ENCODE measurements around the gene CEP19.

Gene CEP19

GRCh38 chr3:196708467-196708866 is 3.6 kb downstream of the CEP19 start:
- no peak for DNase-seq (ENCODE audit: low read depth in 2 of 2)

GRCh38 chr3:196707566-196707965 is 4.5 kb downstream of the CEP19 start:
- DNase-seq (ENCODE audit: low read depth in 2 of 2), result no peak

DNA sequence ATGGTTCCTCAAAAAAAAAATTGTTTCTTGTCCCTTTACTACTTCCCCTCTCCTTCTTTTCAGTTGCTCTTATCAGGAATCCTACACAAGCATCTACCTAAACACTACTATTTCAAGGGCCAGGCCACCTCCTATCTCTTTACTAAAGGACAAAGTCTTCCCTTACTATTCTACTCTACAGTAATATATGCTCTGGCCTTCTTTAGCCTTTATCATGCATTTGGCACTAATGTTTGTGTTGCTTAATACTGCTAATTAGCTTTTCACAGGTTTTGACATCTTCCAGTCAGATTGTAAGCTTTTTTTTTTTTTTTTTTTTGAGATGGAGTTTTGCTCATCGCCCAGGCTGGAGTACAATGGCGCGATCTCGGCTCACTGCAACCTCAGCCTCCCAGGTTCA is 5.3 kb downstream of the CEP19 start:
- DNase-seq (ENCODE audit: low read depth in 2 of 2), result no peak

GRCh38 chr3:196706327-196706726 is 5.7 kb downstream of the CEP19 start:
- DNase-seq (ENCODE audit: low read depth in 2 of 2), result no peak

- DNase-seq (ENCODE audit: low read depth in 2 of 2), result no peak
Observed at GRCh38 chr3:196700801-196701200, 11.2 kb downstream of the CEP19 start.

- DNase-seq (ENCODE audit: low read depth in 2 of 2), result no peak
Observed at GRCh38 chr3:196699749-196700148, 12.3 kb downstream of the CEP19 start.

GRCh38 chr3:196697270-196697669 is 14.8 kb downstream of the CEP19 start:
- DNase-seq (ENCODE audit: low read depth in 2 of 2), result no peak

- no peak for DNase-seq (ENCODE audit: low read depth in 2 of 2)
Observed at GRCh38 chr3:196695849-196696226, 16.2 kb downstream of the CEP19 start.

DNA sequence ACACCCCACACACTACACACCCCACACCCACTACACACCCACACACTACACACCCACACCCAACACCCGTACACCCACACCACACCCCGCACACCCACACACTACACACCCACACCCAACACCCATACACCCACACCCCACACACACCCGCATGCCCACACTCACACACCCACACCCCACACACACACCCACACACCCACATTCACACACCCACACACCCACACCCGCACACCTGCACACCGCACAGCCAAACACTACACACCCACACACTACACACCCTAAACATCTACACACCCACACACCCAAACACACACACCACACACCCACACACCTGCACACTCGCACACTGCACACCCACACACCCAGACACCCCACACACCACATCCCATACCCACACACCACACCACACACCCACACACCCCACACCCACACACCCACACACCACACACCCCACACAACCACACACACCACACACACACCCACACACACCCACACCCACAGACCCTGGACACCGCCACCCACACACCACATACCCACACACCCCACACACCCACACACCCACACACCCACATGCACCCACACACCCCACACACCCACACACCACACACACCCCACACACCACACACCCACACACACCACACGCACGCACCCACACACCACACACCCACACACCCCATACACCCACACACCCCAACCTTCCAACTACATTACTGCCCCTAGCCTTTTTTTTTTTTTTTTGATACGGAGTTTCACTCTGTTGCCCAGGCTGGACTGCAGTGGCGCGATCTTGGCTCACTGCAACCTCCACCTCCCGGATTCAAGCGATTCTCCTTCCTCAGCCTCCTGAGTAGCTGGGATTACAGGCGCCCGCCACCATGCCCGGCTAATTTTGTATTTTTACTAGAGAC is 16.9 kb downstream of the CEP19 start:
- no peak for DNase-seq (ENCODE audit: low read depth in 2 of 2)

GRCh38 chr3:196694202-196694638 is 17.8 kb downstream of the CEP19 start:
- no peak for DNase-seq (ENCODE audit: low read depth in 2 of 2)

DNA sequence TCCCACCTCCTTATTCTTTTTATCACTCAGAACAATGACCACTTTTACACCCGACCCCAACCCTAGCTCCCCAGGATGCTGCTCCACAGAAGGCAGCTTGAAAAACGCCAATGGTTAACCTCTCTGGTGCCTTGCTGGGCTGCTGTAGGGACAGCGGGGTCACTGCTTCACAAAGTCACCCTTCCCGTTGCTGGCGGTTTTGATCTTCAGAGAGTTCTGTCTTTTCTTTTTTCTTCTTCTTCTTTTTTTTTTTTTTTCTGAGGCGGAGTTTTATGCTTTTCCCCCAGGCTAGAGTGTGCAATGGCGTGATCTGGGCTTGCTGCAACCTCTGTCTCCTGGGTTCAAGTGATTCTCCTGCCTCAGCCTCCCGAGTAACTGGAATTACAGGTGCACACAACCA is 20.7 kb downstream of the CEP19 start:
- no peak for DNase-seq (ENCODE audit: low read depth in 2 of 2)

GRCh38 chr3:196689941-196690660 is 21.9 kb downstream of the CEP19 start:
- DNase-seq (ENCODE audit: low read depth in 2 of 2), result no peak

- DNase-seq (ENCODE audit: low read depth in 2 of 2), result no peak
Observed at GRCh38 chr3:196688349-196688748, 23.7 kb downstream of the CEP19 start.

- no peak for DNase-seq (ENCODE audit: low read depth in 2 of 2)
Observed at GRCh38 chr3:196686436-196686835, 25.6 kb downstream of the CEP19 start.

DNA sequence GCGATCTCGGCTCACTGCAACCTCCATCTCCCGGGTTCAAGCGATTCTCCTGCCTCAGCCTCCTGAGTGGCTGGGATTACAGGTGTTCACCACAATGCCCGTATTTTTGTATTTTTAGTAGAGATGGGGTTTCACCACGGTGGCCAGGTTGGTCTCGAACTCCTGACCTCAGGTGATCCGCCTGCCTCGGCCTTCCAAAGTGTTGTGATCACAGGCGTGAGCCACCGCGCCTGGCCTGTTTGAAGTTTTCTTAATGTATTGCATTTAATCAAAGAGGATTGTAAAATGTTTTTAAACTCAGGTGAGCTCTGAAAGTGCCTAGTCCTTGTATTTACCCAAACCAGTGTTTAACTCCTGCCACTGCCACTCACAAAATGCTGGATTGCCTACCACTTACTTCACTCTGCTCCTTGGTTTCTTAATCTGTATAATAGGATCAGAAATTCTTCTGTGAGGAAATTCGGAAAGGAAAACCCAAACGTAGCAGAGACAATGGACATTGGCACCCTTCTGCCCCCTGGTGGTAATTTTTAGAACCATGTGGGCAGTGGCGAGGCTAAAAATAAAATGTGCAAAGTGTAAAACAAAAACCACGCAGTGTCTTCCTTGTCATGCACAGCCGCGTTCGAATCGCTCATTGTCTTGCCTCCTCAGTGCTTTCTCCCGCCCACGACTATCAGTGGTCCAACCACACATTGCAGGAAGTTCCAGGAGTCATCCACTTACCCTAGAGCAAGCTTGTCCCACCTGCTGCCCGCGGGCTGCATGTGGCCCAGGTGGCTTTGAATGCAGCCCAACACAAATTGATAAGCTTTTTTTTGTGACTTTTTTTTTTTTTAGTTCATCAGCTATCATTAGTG is 27.3 kb downstream of the CEP19 start:
- DNase-seq (ENCODE audit: low read depth in 2 of 2), result peak; percentile 30 to 43

DNA sequence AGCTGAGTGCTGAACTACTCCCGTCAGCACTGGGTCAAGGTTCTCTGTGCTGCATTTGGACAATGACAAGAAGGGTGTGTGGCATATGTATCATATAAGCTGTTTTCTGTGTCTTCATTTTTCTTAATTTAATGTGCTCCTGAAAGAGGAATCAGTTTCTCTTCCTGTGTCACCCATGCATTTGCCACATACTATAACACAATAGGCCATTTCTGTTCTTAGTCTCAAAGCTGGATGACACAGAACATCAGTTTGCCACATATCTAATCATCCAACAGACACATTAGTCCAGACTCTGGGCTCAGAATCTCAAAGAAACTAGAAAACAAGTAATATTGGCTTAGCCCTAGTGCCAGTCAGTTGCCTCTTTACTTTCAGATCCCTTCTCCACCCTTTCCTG is 34.1 kb downstream of the CEP19 start:
- no peak for DNase-seq (ENCODE audit: low read depth in 2 of 2)

- DNase-seq (ENCODE audit: low read depth in 2 of 2), result no peak
Observed at GRCh38 chr3:196677353-196677752, 34.7 kb downstream of the CEP19 start.

GRCh38 chr3:196673632-196674031 is 38.4 kb downstream of the CEP19 start:
- DNase-seq (ENCODE audit: low read depth in 2 of 2), result no peak

DNA sequence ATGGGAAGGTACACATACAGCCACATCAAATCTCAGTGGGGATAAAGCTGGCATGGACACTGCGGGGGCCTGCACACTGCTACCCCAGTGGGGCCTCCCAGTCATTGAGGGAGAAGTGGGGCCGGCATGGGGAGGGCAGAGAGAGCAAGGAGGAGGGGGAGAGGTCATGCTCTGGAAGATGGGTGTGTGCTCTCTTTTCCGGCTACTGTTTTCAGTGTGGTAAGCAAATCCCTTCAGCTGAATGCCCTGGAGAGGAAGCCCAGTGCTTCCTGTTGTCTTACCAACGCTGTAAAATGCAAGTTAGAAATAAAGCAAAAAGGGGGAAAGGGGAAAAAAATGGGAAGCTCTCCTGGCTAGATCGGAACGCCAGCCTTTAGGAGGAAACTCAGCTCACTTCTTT is 41.7 kb downstream of the CEP19 start:
- DNase-seq (ENCODE audit: low read depth in 2 of 2), result no peak

DNA sequence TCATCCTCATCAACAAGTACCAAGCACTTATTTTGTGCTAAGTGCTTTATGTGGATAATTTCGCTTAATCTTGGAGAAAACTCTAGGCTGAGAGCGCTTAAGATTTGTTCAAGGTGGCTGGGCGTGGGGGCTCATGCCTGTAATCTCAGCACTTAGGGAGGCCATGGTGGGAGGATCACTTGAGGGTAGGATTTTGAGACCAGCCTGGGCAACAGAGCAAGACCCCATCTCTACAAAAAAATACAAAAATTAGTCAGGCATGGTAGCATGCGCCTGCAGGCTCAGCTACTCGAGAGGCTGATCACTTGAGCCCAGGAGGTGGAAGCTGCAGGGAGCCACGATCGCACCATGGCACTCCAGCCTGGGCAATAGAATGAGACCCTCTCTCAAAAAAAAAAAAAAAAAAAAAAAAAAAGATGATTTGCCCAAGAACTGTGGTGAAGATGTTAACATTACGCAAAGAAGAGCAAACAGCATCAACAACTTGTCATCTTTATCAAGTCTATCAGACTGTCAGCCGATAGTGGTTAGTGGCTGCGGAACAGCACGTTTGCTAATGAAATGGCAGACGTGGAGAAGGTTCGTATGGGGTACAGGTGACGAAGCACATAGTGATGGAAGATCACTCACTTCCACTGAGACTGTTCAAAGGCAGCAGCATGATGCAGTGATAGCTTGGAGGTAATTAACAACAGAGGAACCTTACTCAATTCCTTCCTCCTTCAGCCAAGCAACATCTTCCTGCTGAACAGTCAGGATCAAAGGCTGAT is 44.8 kb downstream of the CEP19 start:
- no peak for DNase-seq (ENCODE audit: low read depth in 2 of 2)
